A549 treated with Hydrocortisone at 1 μM for 4 hours (cell line): ENCODE measurements around the gene ABCB4. TPM values are rescaled to one million over a fixed set of nuclear protein-coding genes. Genes with fewer than 3 reads are reported as not detected.

Experiments used
- total RNA-seq: library from RNA; stranded (reverse); fragments of 200-300 nt; extraction: Qiagen RNA extraction; gene quantifications from 5 replicates; pipeline ENCODE4 v1.2.3, GENCODE V29; 2022

Gene ABCB4
- not detected in 5 replicates for total RNA-seq

DNA sequence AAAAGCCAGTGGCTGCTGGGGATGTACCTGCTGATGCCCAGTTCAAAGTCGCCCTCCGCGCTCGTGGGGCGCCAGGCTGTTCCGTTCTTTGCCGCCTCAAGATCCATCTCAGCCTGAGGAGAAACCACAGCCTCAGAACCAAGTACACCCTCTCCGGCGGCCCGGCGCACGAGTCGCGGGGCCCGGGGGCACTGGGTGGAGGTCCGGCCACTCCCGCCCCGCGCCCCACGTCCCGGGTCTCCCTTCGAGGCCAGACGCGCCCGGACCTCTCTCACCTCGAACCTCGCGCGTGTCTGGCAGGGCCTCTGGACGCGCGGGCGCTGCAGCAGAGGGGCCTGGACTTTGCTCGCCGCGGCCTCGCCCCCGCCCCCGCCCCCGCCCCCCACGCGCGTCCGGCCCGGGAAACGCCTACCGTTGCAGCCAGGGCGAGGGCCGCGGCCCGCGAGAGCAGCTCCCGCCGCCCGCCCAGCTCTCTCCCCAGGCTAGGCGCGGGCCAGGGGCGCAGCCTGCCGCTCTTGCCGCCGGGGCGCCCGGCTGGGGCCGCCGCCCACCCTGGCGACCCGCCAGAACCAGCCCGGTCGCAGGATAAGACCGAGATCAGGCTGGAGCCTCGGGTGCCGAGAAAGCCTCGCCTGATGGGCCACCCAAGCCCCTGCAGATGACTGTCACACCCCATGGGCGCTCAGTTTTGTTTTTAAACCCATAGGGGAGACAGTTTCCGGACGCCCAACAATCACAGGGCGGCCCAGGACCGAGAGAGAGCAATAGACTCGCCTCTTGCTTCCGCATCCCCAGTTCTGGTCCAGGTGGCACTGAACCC, at the start of gene ABCB4:
Gene ABCB4, minus strand, starts transcription at position 322 of the 820 bp plus-strand sequence. Its CDS starts 215 bp downstream, at position 107.

Other genes with a start within 250 kb of the ABCB4 start
- 5.6 to 6.5 TPM (median 6.2 TPM) in 5 replicates for gene CROT, start 130.0 kb downstream of the ABCB4 start, total RNA-seq
- gene ABCB1, start 125.2 kb upstream of the ABCB4 start, total RNA-seq: 0.02 to 0.29 TPM (median 0.11 TPM) in 5 replicates
- not detected in 5 replicates for gene RUNDC3B, start 152.7 kb upstream of the ABCB4 start, total RNA-seq